GM19328 (cell line): ENCODE results near the gene CDK2AP2.
"Not testable (repeated sequence)": the region's sequence is repeated elsewhere in the genome, so short reads cannot be mapped to it uniquely, and the experiment has no call there.

ENCODE experiments used
- ATAC-seq: cut with Tn5 transposase; IDR thresholded peaks from one replicate; pipeline ENCODE4 v1.9.1; 2021; ENCODE audit warnings: mild to moderate bottlenecking, moderate library complexity; ENCODE audit not compliant: unreplicated experiment

The CDK2AP2 gene, protein sequence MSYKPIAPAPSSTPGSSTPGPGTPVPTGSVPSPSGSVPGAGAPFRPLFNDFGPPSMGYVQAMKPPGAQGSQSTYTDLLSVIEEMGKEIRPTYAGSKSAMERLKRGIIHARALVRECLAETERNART

DNA sequence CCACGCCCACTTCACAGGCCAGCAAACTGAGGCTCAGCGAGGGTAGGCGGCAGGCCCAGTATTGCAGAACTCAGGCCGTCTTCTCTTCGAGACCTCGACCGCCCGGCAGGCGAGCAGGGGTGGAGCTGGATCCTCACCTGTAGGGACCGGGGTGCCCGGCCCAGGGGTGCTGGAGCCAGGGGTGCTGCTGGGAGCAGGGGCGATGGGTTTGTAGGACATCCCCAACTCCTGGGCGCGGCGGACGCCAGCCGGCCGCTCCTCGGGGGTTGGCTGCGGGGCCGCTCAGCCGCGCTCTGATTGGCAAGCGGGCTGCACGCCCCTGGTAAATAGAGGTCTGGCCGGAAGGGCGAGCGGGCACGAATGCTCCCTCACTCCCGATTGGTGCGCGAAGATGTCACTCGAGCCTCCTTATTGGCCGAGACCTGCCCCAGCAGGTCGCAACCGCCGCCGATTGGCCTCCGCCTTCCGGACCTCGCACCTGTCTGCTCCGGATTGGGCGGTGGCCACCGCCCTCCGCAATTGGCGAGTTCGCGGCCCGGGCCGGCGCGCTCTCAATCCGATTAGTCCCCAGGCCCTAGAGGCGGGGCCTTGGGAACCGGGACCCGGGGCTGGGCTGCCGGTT is at the start of gene CDK2AP2:
Gene CDK2AP2 (minus strand): TSS at position 299 of the 622 bp plus-strand sequence. CDS start 80 bp downstream, at position 219.
- ATAC-seq = peak; percentile 78

DNA sequence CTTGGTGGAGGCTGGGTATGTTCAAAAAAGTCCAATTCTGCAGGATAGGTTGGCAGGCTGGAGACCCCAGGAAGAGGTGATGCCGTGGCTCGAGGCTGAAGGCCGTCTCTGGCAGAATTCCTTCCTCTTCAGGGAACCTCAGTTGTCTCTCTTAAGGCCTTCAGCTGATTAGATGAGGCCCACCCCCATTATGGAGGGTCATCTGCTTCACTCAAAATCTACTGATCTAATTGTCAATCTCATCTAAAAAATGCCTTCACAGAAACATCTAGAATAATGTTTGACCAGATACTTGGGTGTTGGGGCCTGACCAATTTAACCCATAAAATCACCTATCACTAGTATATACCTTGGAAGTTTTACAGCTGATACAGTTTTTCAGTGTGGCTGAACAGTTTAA is 48.3 kb upstream of the CDK2AP2 start:
- no peak for ATAC-seq

DNA sequence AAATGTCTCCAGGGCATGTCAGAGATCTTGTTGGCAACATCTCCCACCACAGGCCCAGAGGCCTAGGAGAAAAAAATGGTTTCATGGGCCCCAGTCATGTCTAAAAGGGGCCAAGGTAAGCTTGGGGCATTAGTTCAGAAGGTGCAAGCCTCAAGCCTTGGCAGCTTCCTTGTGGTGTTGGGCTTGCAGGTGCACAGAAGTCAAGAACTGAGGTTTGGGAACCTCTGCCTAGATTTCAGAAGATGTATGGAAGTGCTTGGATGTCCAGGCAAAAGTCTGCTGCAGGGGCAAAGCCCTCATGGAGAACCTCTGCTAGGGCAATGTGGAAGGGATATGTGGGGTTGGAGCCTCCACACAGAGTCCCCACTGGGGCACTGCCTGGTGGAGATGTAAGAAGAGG is 43.7 kb upstream of the CDK2AP2 start:
- not testable (repeated sequence) for ATAC-seq

DNA sequence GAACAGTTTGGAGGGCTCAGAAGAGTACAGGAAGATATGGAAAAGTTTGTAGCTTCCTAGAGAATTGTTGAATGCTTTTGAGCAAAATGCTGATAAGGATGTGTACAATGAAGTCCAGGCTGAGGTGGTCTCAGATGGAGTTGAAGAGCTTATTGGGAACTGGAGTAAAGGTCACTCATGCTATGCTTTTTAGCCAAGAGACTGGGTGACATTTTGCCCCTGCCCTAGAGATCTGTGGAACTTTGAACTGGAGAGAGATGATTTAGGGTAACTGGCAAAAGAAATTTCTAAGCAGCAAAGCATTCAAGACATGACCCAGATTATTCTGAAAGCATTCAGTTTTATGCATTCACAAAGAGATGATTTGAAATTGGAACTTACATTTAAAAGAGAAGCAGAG is 43.2 kb upstream of the CDK2AP2 start:
- no peak for ATAC-seq

DNA sequence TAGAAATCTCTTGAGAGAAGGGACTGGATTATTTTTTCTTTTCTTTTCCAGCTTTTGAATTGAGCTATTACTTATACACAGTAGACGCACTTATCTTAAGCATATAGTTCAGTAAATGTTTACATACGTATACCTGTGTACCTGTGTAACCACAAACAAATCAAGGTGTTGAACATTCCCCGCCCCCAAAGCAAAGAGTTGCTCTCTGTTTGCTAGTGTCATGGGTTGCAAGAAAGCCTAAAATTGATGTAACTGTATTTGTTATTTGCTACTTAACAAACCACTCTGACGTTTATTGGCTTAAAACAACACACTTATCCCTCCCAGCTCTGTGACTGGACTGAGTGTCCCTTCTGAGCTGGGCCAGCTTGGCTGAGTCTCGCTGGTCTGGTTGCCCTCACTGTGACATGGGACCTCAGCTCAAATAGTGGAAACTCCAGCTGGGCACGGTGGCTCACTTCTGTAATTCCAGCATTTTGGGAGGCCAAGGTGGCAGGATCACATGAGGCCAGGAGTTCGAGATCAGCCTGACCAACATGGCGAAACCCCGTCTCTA is 40.7 kb upstream of the CDK2AP2 start:
- no peak for ATAC-seq

DNA sequence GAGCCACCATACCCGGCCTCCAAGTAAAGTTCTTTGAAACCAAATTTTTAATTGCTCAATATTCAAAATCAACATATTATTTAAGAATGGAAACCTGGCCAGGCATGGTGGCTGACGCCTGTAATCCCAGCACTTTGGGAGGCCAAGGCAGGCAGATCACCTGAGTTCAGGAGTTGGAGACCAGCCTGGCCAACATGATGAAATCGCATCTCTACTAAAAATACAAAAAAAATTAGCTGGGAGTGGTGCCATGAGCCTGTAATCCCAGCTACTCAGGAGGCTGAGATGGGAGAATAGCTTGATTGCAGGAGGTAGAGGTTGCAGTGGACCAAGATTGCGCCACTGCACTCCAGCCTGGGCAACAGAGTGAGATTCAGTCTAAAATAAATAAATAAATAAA is 40.1 kb upstream of the CDK2AP2 start:
- not testable (repeated sequence) for ATAC-seq

DNA sequence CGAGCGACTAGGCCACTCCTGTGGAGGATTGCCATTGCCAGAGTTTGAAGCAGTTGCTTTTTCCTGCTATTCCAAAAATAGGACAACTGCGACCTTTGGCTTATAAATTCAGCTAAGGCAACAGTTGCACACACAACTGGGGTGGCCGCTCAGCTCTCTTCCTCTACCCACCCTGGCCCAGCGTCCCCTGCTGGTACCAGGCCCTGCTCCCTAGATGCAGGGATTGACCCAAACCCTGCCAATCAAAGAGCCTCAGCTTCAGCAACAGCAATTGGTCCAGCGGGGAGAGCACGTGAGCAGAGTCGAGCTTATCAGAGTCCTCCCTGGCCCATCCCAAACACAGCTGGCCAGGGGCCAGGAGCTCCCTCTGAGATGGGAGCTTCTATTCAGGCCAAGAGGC is 37.3 kb upstream of the CDK2AP2 start:
- ATAC-seq = no peak

DNA sequence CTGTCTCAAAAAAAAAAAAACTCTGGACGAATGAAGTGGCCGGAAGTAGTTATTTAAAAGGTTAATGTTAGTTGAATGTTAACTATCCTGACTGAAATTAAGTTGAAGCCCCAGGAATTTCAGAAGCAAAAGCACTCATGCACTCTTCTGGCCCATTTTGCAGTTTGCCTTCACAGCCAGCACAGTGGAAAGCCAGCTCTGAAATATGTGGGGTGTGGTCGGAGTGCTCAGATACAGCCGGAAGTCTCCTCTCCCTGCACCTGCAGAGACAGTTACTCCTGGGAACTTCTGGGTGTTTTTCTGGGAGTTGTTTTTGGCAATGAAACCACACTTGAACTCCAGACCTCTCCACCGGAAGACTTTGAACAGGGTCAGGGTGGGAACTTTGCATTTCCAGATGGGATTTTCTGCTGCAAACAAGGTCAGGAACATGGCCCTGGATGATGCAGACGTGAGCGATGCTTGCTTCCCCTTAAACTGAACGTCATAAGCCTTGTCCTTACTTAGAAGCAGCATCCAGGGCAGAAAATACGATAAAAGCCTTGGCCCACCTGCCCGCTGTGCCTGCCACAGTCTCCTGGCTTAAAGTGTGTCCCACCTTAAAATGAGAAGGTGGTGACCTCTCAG is 36.8 kb upstream of the CDK2AP2 start:
- ATAC-seq = no peak

DNA sequence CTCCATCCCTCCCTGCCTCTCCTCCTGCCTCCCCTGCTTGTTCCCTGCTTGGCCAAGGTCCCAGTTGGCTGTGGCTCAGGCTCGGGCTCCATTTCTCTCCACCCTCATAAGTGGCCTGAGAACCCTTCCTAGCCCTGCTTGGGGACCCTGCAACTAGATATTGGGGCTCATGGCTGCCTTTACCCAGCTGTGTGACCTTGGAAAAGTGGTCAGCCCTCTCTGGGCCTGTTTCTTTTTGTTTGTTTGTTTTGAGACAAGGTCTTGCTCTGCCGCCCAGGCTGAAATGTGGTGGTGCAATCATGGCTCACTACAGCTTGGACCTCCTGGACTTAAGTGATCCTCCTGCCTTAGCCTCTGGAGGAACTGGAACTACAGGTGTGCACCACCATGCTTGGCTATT is 35.6 kb upstream of the CDK2AP2 start:
- no peak for ATAC-seq

DNA sequence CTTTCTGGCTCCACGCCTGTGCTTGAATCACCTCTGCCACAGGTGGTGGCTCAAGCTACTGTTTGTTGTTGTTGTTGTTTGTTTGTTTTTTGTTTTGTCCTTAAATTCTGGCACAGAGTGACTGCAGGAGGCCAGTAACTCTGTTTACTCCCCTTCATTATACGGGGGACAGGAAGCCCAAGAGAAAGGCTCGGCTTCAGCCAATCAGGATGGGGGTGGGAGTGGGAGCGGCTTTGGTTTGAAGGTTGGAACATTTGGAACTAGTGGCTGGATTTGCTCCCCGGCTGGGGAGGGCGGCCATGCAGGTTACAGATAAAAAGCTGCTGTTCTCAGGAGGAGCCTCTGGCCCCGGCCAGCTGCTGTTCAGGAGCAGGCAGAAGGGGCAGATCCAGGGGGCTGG is 35.0 kb upstream of the CDK2AP2 start:
- no peak for ATAC-seq

DNA sequence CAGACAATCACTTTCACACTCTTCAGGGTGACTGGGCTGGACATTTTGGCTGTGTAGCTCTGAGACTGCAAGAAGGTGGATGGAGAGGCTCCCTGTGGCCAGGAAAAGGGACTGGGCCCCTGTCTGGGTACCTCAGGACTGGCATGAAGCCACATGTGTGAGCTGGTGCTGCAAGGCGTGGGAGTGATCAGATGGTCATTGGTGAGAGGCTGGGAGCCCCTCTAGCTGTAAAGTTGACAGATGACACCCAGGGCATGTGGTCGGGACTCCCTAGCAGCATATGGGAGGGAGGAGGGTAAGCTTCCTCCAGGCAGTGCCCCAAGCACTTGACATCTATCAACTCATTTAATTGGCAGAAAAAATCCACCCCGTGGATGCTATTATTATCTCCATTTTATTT is 34.2 kb upstream of the CDK2AP2 start:
- ATAC-seq = no peak

DNA sequence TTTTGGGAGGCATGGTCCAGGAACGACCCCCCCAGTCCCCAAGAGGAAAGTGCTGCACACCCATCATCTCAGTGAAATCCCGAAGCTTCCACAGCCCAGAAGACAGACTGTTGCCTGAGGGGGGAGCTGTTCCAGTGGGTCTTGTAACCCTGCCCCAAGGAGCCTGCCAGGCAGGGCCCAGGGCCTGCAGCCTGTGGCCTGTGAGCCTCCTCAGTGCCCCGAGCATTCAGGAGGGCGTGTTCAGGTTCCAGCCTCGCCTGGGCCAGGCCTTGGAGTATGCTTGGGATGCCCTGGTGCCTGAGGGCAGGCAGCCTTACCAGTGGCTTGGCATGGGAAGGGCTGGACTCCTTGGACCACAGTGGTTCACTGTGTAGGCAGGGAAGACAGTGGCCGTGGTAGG is 33.2 kb upstream of the CDK2AP2 start:
- ATAC-seq = no peak

DNA sequence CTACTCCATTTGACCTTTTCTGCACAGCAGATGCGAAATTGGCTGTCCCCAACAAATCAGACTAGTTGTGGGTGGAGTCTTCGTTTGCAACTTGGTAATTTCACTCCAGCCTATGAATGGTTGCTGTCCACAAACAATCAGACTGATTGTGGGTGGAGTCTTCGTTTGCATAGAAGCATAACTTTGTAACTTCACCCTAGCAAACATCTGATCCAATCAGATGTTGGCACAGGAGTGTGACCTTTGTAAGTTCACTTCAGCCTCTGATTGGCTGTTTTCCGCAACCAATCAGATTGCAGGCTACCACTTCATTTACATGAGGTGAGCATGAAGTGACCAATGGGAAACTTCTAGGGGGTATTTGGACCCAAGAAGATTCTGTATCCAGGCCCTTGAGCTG is 31.6 kb upstream of the CDK2AP2 start:
- no peak for ATAC-seq

DNA sequence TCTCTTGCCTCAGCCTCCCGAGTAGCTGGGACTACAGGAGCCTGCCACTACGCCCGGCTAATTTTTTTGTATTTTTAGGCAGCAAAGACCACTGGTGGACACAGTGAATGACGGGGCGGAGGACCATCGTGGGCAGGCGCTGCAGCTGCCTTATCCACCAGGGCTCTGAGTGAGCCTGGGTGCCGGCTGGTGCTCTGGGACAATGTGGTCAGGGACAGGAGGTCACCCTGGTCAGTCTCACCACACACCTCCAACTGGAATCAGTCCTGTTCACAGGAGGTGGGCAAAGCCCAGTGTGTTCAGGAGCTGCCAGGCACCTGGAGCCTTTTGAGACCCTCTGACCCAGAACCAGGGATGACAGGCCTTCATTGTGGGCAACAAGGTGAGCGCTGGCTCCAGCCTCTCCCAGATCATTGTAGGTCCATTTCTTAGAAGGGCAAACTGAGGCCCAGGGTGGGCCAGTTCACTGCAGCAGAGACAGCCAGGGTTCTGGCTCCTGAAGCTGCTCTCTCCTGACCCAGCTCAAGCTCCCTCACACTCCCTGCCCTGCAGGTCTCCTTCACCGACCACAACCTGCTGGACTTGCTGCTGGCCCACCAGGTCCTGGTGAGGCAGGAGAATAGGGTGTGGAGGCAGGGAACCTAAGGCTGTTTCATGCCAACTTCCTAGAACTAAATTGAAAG is 31.0 kb upstream of the CDK2AP2 start:
- no peak for ATAC-seq

DNA sequence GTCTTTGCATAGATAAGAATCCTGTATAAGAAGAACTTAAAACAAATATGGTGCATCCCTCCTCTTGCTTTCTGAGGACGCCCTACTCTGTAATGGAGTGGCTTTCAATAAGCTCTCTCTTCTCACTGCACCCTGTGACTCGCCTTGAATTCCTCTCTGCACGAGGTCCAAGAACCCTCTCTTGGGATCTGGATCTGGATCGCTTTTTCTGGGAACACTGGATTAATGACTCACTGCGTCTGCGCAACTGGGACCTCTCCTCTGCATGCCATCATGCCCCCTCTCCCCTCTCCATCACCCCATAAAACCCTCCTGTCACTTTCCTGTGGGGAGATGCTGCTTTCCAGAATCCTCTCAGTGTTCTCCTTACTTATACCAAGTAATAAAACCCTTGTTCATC is 30.3 kb upstream of the CDK2AP2 start:
- no peak for ATAC-seq

DNA sequence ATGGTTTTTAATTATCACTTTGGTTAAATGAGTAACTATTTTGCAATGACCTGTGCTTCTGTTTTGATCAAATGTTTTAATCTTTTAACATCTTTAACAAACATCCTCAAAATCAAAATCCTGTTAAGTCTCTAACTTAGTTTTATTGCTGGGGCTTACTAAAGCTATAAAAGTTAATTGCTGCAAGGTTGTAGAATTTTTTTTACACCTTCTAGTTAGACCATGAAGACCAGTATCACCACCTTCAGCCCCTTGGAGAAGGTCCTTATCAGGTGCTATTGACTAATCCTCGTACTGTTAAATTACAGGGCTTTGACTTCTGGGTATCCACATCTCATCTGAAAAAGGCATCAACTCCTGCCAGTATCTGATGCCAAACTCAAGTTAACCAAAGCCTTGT is 27.6 kb upstream of the CDK2AP2 start:
- ATAC-seq = no peak

DNA sequence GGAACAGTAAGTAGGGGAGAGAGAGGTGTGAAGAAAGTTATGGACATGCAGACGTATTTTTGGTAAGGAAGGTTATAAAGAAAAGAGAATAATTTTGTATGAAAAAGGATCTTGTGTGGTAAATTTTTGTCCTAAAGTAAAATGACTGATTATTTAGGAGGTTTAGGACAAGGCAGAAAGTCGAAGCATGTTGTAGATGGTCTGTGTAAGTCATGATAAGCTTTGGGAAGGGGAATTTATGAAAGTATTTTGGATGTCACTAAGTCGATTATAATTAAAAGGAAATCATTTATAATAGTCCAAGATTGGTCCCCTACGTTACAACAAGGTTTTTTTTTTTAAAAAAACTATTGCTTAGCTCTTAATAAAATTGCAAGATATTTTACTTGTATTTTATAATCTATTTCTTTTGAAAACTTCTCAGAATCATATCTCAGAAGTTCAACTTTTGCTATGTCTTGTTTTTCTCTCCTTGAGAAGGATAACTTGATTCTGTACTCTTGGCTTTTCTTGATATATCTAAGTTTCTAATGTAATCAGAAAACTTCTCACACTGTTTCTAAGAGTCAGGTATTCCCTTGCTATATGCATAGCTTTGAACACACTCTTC is 26.2 kb upstream of the CDK2AP2 start:
- no peak for ATAC-seq

DNA sequence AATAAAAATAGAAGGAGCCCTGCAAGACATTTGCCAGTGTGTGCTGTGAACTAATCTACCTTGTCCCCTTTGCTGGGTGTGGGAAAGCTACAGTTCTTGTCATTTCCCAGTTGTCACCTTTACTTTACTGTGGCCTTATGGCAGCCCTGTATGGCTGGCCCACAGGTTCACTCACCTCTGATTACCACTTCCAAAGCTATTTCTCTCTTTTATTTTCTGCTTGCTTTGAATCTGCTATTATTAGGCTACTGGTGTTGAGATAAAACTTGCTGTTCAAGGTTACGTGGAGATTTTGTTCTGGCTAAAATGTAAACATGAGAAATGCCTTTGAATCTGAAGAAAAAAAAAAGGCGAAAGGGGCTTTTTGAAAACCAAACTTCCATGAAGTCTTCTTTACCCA is 24.9 kb upstream of the CDK2AP2 start:
- no peak for ATAC-seq

DNA sequence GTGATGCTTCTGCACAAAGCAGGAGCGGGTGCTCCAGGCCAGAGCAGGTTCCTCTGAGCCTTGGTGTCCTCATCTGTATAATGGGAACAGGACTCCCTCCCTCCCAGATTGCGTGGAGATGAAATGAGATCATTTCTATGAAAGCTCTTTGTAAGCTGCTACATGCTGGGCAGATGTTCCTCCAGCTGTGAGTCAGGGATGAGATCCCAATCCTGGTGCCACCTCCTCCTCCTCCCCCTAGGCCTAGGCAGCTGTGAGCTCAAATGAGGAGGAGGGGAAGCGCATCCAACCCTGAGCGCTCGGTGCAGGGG is 22.3 kb upstream of the CDK2AP2 start:
- no peak for ATAC-seq

DNA sequence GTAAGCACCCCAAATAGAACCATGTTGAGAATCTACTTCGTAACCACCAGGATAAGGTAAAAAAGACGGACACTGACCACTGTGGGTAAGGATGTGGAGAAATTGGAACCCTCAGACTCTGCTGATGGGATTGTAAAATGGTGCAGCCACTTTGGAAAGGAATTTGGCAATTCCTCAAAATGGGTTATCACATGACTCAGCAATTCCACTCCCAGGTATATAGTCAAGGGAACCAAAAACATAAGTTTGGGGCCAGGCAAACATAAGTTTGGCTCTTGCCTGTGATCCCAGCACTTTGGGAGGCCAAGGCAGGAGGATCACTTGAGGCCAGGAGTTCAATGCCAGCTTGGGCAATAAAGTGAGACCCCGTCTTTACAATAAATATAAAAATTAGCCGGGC is 20.4 kb upstream of the CDK2AP2 start:
- no peak for ATAC-seq

DNA sequence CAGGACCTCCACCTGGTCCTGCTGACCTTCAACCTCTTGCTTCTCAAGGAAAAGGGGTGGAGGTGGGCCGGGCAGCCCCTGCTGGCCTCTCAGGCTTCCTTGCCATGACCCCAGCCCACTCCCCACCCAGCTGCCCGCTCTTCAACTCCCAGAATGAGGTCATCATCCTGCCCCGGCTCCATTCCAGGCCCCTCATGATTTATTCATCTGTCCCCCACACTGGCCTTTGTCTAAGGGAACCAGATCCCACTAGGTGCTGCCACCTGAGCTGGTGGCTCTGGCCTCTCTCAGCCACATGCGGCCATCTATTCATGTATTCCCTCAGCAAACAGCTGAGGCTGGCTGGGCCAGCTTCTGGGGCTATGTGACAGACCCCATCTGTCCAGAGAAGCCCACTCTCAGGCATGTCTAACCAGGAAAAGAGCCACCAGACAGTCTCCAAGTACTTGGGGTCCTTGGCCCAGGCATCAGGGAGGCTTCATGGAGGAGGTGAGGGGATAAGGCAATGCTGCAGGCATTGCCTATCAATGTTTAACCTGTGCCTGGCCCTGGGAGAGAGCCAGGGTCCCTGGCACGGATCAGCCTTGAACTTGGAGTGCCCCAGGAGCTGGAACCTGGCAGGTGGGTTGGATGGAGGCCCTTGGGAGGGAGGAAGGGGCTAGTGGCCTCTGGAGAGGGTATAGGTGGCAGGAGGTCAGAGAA is 17.5 kb upstream of the CDK2AP2 start:
- ATAC-seq = no peak
